Tibial artery (tissue), 4 donors: ENCODE data around the gene RNF213.

Source experiments
- DNase-seq, 2 donors: peaks; one replicate each; pipeline ENCODE4 v3.0.0-alpha.2; 2019
- H3K27ac ChIP-seq, 2 donors: fragments of 200-600 bp; sonication (generic) in 1 of 2; 1 replicate in 1 of 2; 2 replicates in 1 of 2; pipeline ENCODE4 v1.5.1; 2018 to 2019; ENCODE audit warnings: mild to moderate bottlenecking in 1 of 2
- H3K27me3 ChIP-seq, 2 donors: fragments of 200-600 bp; sonication (generic) in 1 of 2; one replicate each; pipeline versions ENCODE4 v1.5.1 to v1.6.0; 2016 to 2019
- H3K36me3 ChIP-seq, 3 donors: fragments of 200-600 bp; sonication (generic) in 2 of 3; one replicate each; pipeline ENCODE4 v1.5.1; 2016 to 2019; ENCODE audit warnings: mild to moderate bottlenecking in 2 of 3
- H3K4me1 ChIP-seq, 4 donors: fragments of 200-600 bp; sonication (generic) in 2 of 4; 1 replicate in 3 of 4; 2 replicates in 1 of 4; pipeline ENCODE4 v1.5.1; 2016 to 2019
- H3K4me3 ChIP-seq, 2 donors: fragments of 200-600 bp; sonication (generic) in 1 of 2; 1 replicate in 1 of 2; 2 replicates in 1 of 2; pipeline ENCODE4 v1.5.1; 2018 to 2019; ENCODE audit warnings: mild to moderate bottlenecking in 2 of 2
- H3K9me3 ChIP-seq, 3 donors: fragments of 200-600 bp; sonication (generic) in 1 of 3; one replicate each; pipeline ENCODE4 v1.5.1; 2016 to 2019
- CTCF ChIP-seq, 2 experiments: fragments of 200-600 bp in 1 of 2; fragments of 450-650 bp in 1 of 2; IDR thresholded peaks; one replicate each; pipeline ENCODE4 v1.5.1; 2017 to 2019; ENCODE audit warnings: antibody characterized with exemption in 2 of 2, mild to moderate bottlenecking in 1 of 2, moderate library complexity in 1 of 2
- intact Hi-C: fragments of 100-400 bp; cut with DNase I; formaldehyde crosslinking; loops from one replicate; pipeline ENCODE4 v1.15.0; 2023; ENCODE audit warnings: low total_unique reads

The RNF213 gene

GRCh38 chr17:80364091-80364691, 103.5 kb downstream of the RNF213 start:
- H3K27ac ChIP-seq: no peak overlapping the region
- intact Hi-C loops: loop anchor here (10.0 kb wide), 1 partner anchor 169 kb away; no protein-coding TSS in a partner anchor
- H3K4me1 ChIP-seq: peaks cover 0 to 5% (median 0%) of the 10 kb centered on the region in 4 donors
- peaks cover 86 to 96% (median 94%) of the 10 kb centered on the region in 3 donors for H3K36me3 ChIP-seq
- no peak overlapping the region for H3K4me3 ChIP-seq
- H3K9me3 ChIP-seq: no peaks in the 10 kb centered on the region
- H3K27me3 ChIP-seq: no peaks in the 10 kb centered on the region
- TF ChIP-seq CTCF (IDR thresholded peaks at IDR 0.05): peak in 1 of 2 experiments; percentile 24
- peak in 1 of 2 donors; percentile 23 for DNase-seq

GRCh38 chr17:80365001-80365965, 104.6 kb downstream of the RNF213 start:
- peak in 1 of 2 donors; percentile 16 for DNase-seq
- H3K4me3 ChIP-seq: no peak overlapping the region
- no peak overlapping the region for H3K27ac ChIP-seq
- peaks cover 0 to 5% (median 0%) of the 10 kb centered on the region in 4 donors for H3K4me1 ChIP-seq
- intact Hi-C loops: loop anchor here (10.0 kb wide), 1 partner anchor 170 kb away; no protein-coding TSS in a partner anchor
- no peaks in the 10 kb centered on the region for H3K27me3 ChIP-seq
- H3K36me3 ChIP-seq: peaks cover 88 to 96% (median 96%) of the 10 kb centered on the region in 3 donors
- TF ChIP-seq CTCF (IDR thresholded peaks at IDR 0.05): no peak
- H3K9me3 ChIP-seq: no peaks in the 10 kb centered on the region

GRCh38 chr17:80365983-80366382, 105.3 kb downstream of the RNF213 start:
- Histone ChIP-seq H3K36me3 (peaks cover 88 to 96% (median 96%) of the 10 kb centered on the region in 3 donors), H3K4me3 (no peak overlapping the region), H3K27me3 (no peaks in the 10 kb centered on the region), H3K4me1 (peaks cover 0 to 5% (median 0%) of the 10 kb centered on the region in 4 donors), H3K9me3 (no peaks in the 10 kb centered on the region), H3K27ac (no peak overlapping the region)
- intact Hi-C loops: loop anchor here (10.0 kb wide), 1 partner anchor 171 kb away; no protein-coding TSS in a partner anchor
- DNase-seq: peak in 1 of 2 donors; percentile 9
- TF ChIP-seq CTCF (IDR thresholded peaks at IDR 0.05): no peak

GRCh38 chr17:80367503-80367902, 106.9 kb downstream of the RNF213 start:
- intact Hi-C loops: loop anchor here (10.0 kb wide), 1 partner anchor 173 kb away; no protein-coding TSS in a partner anchor
- no peak overlapping the region for H3K27ac ChIP-seq
- TF ChIP-seq CTCF (IDR thresholded peaks at IDR 0.05): no peak
- peaks cover 0 to 5% (median 0%) of the 10 kb centered on the region in 4 donors for H3K4me1 ChIP-seq
- H3K36me3 ChIP-seq: peaks cover 93 to 100% (median 98%) of the 10 kb centered on the region in 3 donors
- H3K27me3 ChIP-seq: no peaks in the 10 kb centered on the region
- H3K4me3 ChIP-seq: no peak overlapping the region
- H3K9me3 ChIP-seq: no peaks in the 10 kb centered on the region
- peak in 1 of 2 donors; percentile 1 for DNase-seq

- H3K9me3 ChIP-seq: no peaks in the 10 kb centered on the region
- peak in 1 of 2 donors; percentile 15 for DNase-seq
- peaks cover 96 to 100% (median 96%) of the 10 kb centered on the region in 3 donors for H3K36me3 ChIP-seq
- H3K27me3 ChIP-seq: no peaks in the 10 kb centered on the region
- intact Hi-C loops: no loop called here
- H3K4me3 ChIP-seq: no peak overlapping the region
- H3K27ac ChIP-seq: no peak overlapping the region
- no peaks in the 10 kb centered on the region for H3K4me1 ChIP-seq
- TF ChIP-seq CTCF (IDR thresholded peaks at IDR 0.05): no peak
Observed at GRCh38 chr17:80371196-80371595, 110.5 kb downstream of the RNF213 start.
